Aorta (tissue), 5 donors: ENCODE data around the gene TRPM5. TPM values are rescaled to one million over a fixed set of nuclear protein-coding genes. Genes with fewer than 3 reads are reported as not detected.

ENCODE experiments used
- ATAC-seq: fragments of 200-7000 bp; cut with Tn5 transposase; one replicate; pipeline ENCODE4 v1.9.1; 2022; ENCODE audit warnings: moderate library complexity; ENCODE audit not compliant: low FRiP score
- DNase-seq, 2 donors: peaks; one replicate each; pipeline ENCODE4 v3.0.0-alpha.2; 2020
- H3K27ac ChIP-seq, 2 donors: one replicate each; pipeline ENCODE4 v1.5.1; 2013; ENCODE audit warnings: low read length in 2 of 2, mild to moderate bottlenecking in 2 of 2, moderate library complexity in 2 of 2, control low read depth in 1 of 2, inconsistent platforms in 1 of 2, low read depth in 1 of 2
- H3K27me3 ChIP-seq, 2 donors: one replicate each; pipeline ENCODE4 v1.6.1; 2013; ENCODE audit warnings: control low read depth in 1 of 2, low read length in 1 of 2, mild to moderate bottlenecking in 1 of 2, moderate library complexity in 1 of 2; ENCODE audit not compliant: insufficient read depth in 2 of 2, control insufficient read depth in 1 of 2
- H3K36me3 ChIP-seq, 2 donors: one replicate each; pipeline ENCODE4 v1.6.1; 2013; ENCODE audit warnings: control low read depth in 1 of 2, low read length in 1 of 2, mild to moderate bottlenecking in 1 of 2; ENCODE audit not compliant: insufficient read depth in 2 of 2, control insufficient read depth in 1 of 2
- H3K4me1 ChIP-seq, 2 donors: one replicate each; pipeline ENCODE4 v1.6.1; 2013; ENCODE audit warnings: low read length in 2 of 2, control low read depth in 1 of 2, mild to moderate bottlenecking in 1 of 2, moderate library complexity in 1 of 2; ENCODE audit not compliant: insufficient read depth in 2 of 2, control insufficient read depth in 1 of 2
- H3K4me3 ChIP-seq, 2 donors: one replicate each; pipeline ENCODE4 v1.5.1; 2013; ENCODE audit warnings: low read length in 2 of 2, control low read depth in 1 of 2, mild to moderate bottlenecking in 1 of 2
- H3K9me3 ChIP-seq: one replicate; pipeline ENCODE4 v1.6.1; 2013; ENCODE audit warnings: mild to moderate bottlenecking, low read length; ENCODE audit not compliant: control insufficient read depth
- WGBS, 2 donors: extraction: QIAGEN DNeasy Blood & Tissue Kit; methylation state at CpG; one replicate each; pipeline ENCODE4 v1.1.7; 2013; 5-methylcytosine and 5-hydroxymethylcytosine counted together
- intact Hi-C, 2 donors: fragments of 100-400 bp; cut with DNase I; formaldehyde crosslinking; loops; one replicate each; pipeline versions ENCODE4 v1.14.2 to v1.15.0; 2022
- polyA plus RNA-seq, 2 donors: library from polyadenylated mRNA; stranded (reverse); fragments of 200-250 nt; gene quantifications; one replicate each; pipeline ENCODE4 v1.2.3, GENCODE V29; 2013
- total RNA-seq, 2 donors: library from RNA; stranded (reverse); fragmentation: NEBNext Ultra II Directional; extraction: Animal tissue kit (Norgen Biotek cat#: 25700); gene quantifications; one replicate each; pipeline ENCODE4 v1.2.1, GENCODE V29; 2021
- donor health status: healthy with polysubstance abuse.
- donor health status: Bipolar disorder and iron deficiency.
- donor health status: DM: no; HTN: no; CAD: no.
- donor health status: DM: no; HTN: no; CAD: no.
- donor health status: DM: yes; HTN: yes; CAD: no.

Gene TRPM5
- total and polyA plus RNA-seq, 4 donors = 0.25 TPM; not detected in 3

GRCh38 chr11:2426826-2427521 is 17.3 kb downstream of the TRPM5 start:
- H3K36me3 ChIP-seq = no peaks in the 10 kb centered on the region
- no peak overlapping the region for H3K4me3 ChIP-seq
- H3K4me1 ChIP-seq = no peaks in the 10 kb centered on the region
- DNase-seq (no peak), ATAC-seq (no peak)
- H3K27me3 ChIP-seq = no peaks in the 10 kb centered on the region
- WGBS, 2 donors = 86 to 87% methylated on average over 14 of the region's 14 CpGs
- no peaks in the 10 kb centered on the region for H3K9me3 ChIP-seq
- intact Hi-C loops = no loop called here
- no peak overlapping the region for H3K27ac ChIP-seq

DNA sequence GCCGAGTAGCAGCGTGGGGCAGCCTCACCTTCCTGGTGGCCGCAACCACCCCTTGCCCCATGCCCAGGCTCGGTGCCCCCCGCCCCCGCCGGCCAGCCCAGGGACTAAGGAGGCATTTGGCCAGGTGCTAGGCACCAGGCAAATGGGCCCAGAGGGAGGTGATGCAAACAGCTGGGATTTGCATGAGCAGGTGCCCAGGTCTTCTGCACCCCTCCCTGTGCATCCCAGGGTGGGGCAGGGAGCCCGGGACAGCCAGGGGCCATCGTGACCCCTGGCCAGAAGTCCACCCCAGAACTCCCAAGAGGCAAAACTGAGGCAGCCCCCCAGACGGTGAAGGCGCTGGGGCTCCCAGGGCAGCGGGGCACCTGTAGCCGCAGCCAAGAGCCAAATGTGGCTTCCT is 18.1 kb downstream of the TRPM5 start:
- intact Hi-C loops = no loop called here
- H3K9me3 ChIP-seq = no peaks in the 10 kb centered on the region
- no peaks in the 10 kb centered on the region for H3K27me3 ChIP-seq
- H3K4me1 ChIP-seq = no peaks in the 10 kb centered on the region
- no peak overlapping the region for H3K27ac ChIP-seq
- DNase-seq (no peak), ATAC-seq (no peak)
- no peak overlapping the region for H3K4me3 ChIP-seq
- H3K36me3 ChIP-seq = no peaks in the 10 kb centered on the region
- WGBS, 2 donors = 89 to 92% methylated on average over 13 of the region's 13 CpGs

GRCh38 chr11:2425506-2425905 is 18.8 kb downstream of the TRPM5 start:
- Histone ChIP-seq H3K36me3 (no peaks in the 10 kb centered on the region), H3K27ac (no peak overlapping the region), H3K4me1 (no peaks in the 10 kb centered on the region), H3K9me3 (no peaks in the 10 kb centered on the region), H3K4me3 (no peak overlapping the region), H3K27me3 (no peaks in the 10 kb centered on the region)
- ATAC-seq (no peak), DNase-seq (no peak)
- WGBS, 2 donors = 82 to 84% methylated on average over 8 of the region's 8 CpGs
- intact Hi-C loops = no loop called here

DNA sequence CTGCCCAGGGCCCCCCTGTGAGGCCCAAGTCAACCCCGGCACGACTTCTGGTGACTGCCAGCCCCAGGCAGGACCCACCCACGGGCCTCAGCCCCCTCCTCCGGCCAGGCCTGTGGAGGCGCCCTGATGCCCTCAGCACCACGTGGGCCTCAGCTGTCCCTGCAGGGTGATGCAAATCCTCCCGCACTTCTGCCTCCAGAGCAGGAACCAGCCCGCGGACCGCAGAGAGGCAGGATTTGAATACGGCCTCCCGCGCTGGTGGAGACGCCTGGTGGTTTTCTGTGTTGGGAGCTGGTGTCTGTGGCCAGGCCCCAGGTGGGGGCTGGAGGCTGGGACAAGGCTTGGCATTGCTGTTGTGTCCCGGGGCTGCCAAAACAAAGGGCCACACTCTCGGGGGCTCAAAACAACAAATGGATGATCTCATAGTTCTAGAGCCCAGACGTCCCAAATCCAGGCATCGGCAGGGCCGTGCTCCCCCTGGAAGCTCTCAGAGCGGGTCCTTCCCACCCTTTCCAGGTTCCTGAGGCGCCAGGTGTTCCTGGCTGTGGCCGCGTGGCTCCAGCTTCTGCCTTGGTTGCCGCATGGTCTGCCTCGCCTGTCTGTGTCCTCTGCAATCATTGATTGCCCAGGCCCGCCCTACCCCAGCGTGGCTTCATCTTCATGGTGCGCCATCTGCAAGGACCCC is 19.4 kb downstream of the TRPM5 start:
- no peak overlapping the region for H3K27ac ChIP-seq
- H3K4me1 ChIP-seq = no peaks in the 10 kb centered on the region
- intact Hi-C loops = no loop called here
- H3K27me3 ChIP-seq = no peaks in the 10 kb centered on the region
- no peaks in the 10 kb centered on the region for H3K9me3 ChIP-seq
- H3K36me3 ChIP-seq = no peaks in the 10 kb centered on the region
- no peak for DNase-seq
- 78 to 81% methylated on average over 24 to 28 of the region's 28 CpGs for WGBS, 2 donors
- no peak overlapping the region for H3K4me3 ChIP-seq
- no peak for ATAC-seq

DNA sequence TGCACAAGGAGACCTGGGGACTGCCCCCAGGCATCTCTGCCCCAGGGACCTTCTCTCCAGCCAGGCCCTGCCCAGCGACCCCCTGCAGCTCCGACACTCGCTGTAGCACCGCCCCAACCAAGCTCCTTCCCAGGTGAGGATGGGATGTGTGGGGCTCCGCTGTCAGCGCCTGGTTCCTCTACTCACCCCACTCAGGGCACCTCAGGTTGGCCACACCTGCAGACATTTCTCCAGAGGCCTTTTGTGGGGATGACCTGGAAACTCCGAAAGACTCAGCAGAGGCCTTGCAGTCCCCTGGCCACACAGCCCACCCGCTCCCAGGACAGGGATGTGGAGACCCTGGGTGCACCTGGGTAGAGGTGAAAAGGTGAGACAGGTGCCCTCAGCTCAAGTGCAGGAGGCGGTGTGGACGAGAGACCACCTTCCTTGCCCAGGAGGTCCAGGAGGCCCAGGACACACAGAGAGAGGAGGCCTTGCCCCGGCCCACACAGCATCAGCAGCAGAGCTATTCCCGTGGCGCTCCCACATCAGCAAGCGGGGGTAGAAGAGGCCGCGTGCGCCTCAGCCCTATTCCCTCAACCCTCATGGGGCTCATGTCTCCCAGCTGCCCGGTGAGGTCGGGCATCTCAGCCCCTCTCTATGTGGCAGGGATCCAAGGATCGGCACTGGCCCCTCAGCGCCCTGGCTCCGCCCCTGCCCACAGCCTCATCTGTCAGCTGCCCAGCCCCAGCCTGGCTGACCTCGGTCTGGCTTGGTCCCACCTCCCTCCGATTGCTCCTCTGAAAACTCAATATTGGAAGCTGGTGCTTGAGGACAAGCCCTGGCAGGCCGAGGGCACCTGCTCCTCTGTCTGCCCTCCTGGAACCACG is 20.9 kb downstream of the TRPM5 start:
- intact Hi-C loops = no loop called here
- no peaks in the 10 kb centered on the region for H3K36me3 ChIP-seq
- no peak for ATAC-seq
- no peak overlapping the region for H3K4me3 ChIP-seq
- H3K27ac ChIP-seq = no peak overlapping the region
- H3K9me3 ChIP-seq = no peaks in the 10 kb centered on the region
- 77 to 79% methylated on average over 26 of the region's 26 CpGs for WGBS, 2 donors
- no peak for DNase-seq
- H3K4me1 ChIP-seq = no peaks in the 10 kb centered on the region
- H3K27me3 ChIP-seq = no peaks in the 10 kb centered on the region

DNA sequence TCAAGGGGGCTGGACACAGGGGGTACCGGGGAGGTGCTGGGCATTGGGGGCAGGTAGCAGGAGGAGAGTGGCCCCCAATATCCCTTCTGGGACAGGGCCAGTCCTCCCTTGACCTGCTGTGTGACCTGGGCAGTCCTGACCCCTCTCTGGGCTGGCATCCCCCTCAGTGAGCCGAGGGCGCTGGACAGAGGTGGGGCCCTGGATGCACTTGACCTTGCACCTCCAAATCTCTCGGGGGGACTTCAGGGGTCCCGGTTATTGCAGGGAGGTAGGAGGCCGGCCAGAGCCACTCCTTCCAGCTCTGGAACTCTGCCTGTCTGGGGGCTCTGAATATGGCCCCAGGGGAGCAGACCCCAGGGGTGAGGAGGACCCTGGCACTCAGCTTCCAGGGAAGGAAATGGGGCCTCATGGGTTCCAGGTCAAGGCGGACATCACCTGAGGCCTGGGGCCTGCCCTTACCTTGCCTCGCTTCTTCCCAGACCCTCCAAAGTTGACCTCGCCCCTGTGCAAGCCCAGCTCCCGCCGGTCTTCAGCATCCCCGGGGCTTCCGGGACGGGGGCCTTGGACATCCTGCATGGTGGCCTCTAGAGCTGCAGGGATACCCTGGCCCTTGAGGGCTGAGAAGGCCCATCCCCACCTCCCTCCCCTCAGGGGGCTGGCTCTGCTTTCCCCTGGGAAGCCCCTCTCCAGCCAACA is 21.7 kb downstream of the TRPM5 start:
- Histone ChIP-seq H3K4me1 (no peaks in the 10 kb centered on the region), H3K27ac (no peak overlapping the region), H3K9me3 (no peaks in the 10 kb centered on the region), H3K4me3 (no peak overlapping the region), H3K27me3 (no peaks in the 10 kb centered on the region), H3K36me3 (no peaks in the 10 kb centered on the region)
- no peak for DNase-seq
- intact Hi-C loops = no loop called here
- 84 to 91% methylated on average over 14 of the region's 14 CpGs for WGBS, 2 donors
- no peak for ATAC-seq

- no peak overlapping the region for H3K27ac ChIP-seq
- no peak overlapping the region for H3K4me3 ChIP-seq
- no peaks in the 10 kb centered on the region for H3K27me3 ChIP-seq
- H3K9me3 ChIP-seq = no peaks in the 10 kb centered on the region
- ATAC-seq = no peak
- H3K36me3 ChIP-seq = no peaks in the 10 kb centered on the region
- intact Hi-C loops = loop anchor here in 1 of 2 donors (2.0 kb wide), 2 partner anchors 117 to 225 kb away; no protein-coding TSS in a partner anchor
- no peak for DNase-seq
- 90 to 92% methylated on average over 16 to 17 of the region's 17 CpGs for WGBS, 2 donors
- no peaks in the 10 kb centered on the region for H3K4me1 ChIP-seq
Measured at GRCh38 chr11:2421996-2422395, 22.3 kb downstream of the TRPM5 start.

DNA sequence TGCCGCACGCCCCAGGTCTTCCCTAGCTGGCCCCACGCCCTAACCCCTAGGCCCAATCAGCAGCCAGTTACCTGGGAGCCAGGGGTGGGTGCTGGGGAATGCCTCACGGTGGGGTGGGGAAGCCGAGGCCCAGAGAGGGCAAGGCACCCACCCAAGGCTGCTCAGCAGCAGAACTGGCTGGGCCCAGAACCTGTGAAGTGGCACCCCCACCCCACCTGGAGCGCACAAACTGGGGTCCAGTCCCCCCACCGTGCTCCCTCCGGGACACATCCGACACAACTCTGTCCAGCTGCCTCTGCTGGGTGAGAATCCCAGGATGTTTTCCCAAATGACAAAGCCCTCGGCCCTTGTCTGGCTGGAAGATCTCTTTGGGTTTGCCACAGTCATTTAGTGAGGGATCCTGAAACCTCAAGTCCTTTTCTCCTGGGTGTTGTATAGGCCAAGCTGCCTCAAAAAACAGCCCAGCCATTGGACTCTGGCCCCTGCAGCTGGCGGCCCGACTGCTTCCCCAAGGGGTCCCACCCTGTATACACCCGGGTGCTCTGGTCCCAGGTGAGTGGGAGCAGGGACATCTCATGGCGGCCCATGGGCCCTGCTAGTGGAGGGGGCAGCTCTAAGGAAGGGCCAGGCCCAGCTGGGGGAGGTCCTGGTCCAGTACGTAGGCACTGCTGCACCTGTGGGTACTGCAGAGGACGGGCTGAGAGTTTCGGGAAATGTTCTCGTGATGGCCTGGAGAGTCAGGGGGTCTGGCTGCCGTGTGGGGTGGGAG is 22.9 kb downstream of the TRPM5 start:
- H3K9me3 ChIP-seq = no peaks in the 10 kb centered on the region
- ATAC-seq (no peak), DNase-seq (no peak)
- H3K27ac ChIP-seq = no peak overlapping the region
- 74 to 81% methylated on average over 19 of the region's 19 CpGs for WGBS, 2 donors
- no peaks in the 10 kb centered on the region for H3K36me3 ChIP-seq
- H3K4me1 ChIP-seq = no peaks in the 10 kb centered on the region
- H3K27me3 ChIP-seq = no peaks in the 10 kb centered on the region
- no peak overlapping the region for H3K4me3 ChIP-seq
- intact Hi-C loops = loop anchor here in 1 of 2 donors (2.0 kb wide), 2 partner anchors 117 to 225 kb away; no protein-coding TSS in a partner anchor
